GM23338 (cell line): ENCODE measurements around the gene TRAPPC3L. TPM values are rescaled to one million over a fixed set of nuclear protein-coding genes. Genes with fewer than 3 reads are reported as not detected.

Source experiments
- ATAC-seq: fragments of 200-7000 bp; cut with Tn5 transposase; 3 replicates; pipeline ENCODE4 v1.9.1; 2020
- DNase-seq: peaks from one replicate; pipeline ENCODE4 v3.0.0-alpha.2; 2015; ENCODE audit warnings: low spot score
- H2AFZ ChIP-seq: fragments of 200-600 bp; sonication (generic); 2 replicates; pipeline ENCODE4 v1.8.0; 2016; ENCODE audit warnings: antibody characterized with exemption, mild to moderate bottlenecking, moderate library complexity
- H3F3A ChIP-seq: fragments of 200-600 bp; sonication (generic); replicated peaks from 2 replicates; pipeline ENCODE4 v1.8.0; 2017; ENCODE audit warnings: antibody characterized with exemption, mixed run types, low read depth
- H3K27ac ChIP-seq: fragments of 200-600 bp; sonication (generic); 2 replicates; pipeline ENCODE4 v1.6.1; 2016; ENCODE audit warnings: low read depth
- H3K27me3 ChIP-seq: fragments of 200-600 bp; sonication (generic); 2 replicates; pipeline ENCODE4 v1.8.0; 2016; ENCODE audit warnings: mild to moderate bottlenecking, mixed run types, moderate library complexity; ENCODE audit not compliant: insufficient read depth
- H3K36me3 ChIP-seq: fragments of 200-600 bp; sonication (generic); 2 replicates; pipeline ENCODE4 v1.8.0; 2016; ENCODE audit warnings: mild to moderate bottlenecking; ENCODE audit not compliant: insufficient read depth
- H3K4me1 ChIP-seq: fragments of 200-600 bp; sonication (generic); 2 replicates; pipeline ENCODE4 v1.8.0; 2016; ENCODE audit warnings: mild to moderate bottlenecking, moderate library complexity; ENCODE audit not compliant: insufficient read depth
- H3K4me2 ChIP-seq: fragments of 200-600 bp; sonication (generic); 2 replicates; pipeline ENCODE4 v1.7.1; 2017; ENCODE audit warnings: mixed run types
- H3K4me3 ChIP-seq: fragments of 200-600 bp; sonication (generic); 2 replicates; pipeline ENCODE4 v1.6.1; 2016; ENCODE audit warnings: mixed run types
- H3K79me2 ChIP-seq: fragments of 200-600 bp; sonication (generic); replicated peaks from 2 replicates; pipeline ENCODE4 v1.8.0; 2017; ENCODE audit warnings: mild to moderate bottlenecking; ENCODE audit not compliant: insufficient read depth
- H3K9me2 ChIP-seq: fragments of 200-600 bp; sonication (generic); 2 replicates; pipeline ENCODE4 v1.8.0; 2017; ENCODE audit not compliant: insufficient read depth
- H4K20me1 ChIP-seq: fragments of 200-600 bp; sonication (generic); replicated peaks from 2 replicates; pipeline ENCODE4 v1.8.0; 2017; ENCODE audit warnings: mild to moderate bottlenecking; ENCODE audit not compliant: insufficient read depth
- H3K27ac Mint-ChIP-seq: 2 replicates; pipeline ENCODE4 v1.8.0; 2020; ENCODE audit warnings: inconsistent platforms, mild to moderate bottlenecking, moderate library complexity, mixed read lengths
- H3K27me3 Mint-ChIP-seq: 3 replicates; pipeline ENCODE4 v1.8.0; 2022; ENCODE audit warnings: low read depth, mild to moderate bottlenecking, moderate library complexity, mixed read lengths, inconsistent platforms; ENCODE audit not compliant: insufficient read depth, poor library complexity
- H3K36me3 Mint-ChIP-seq: 3 replicates; pipeline ENCODE4 v1.8.0; 2021; ENCODE audit warnings: low read depth, mild to moderate bottlenecking, inconsistent platforms, moderate library complexity, mixed read lengths
- H3K4me1 Mint-ChIP-seq: 3 replicates; pipeline ENCODE4 v1.8.0; 2020; ENCODE audit warnings: mild to moderate bottlenecking, inconsistent platforms, mixed read lengths
- H3K4me3 Mint-ChIP-seq: 3 replicates; pipeline ENCODE4 v1.8.0; 2021; ENCODE audit warnings: moderate library complexity, mild to moderate bottlenecking, inconsistent platforms, mixed read lengths
- H3K9me3 Mint-ChIP-seq: 3 replicates; pipeline ENCODE4 v1.8.0; 2020; ENCODE audit warnings: moderate library complexity, mild to moderate bottlenecking, inconsistent platforms, mixed read lengths
- CREB1 ChIP-seq: fragments of 250-450 bp; sonication (Bioruptor Pico); IDR thresholded peaks from 2 replicates; pipeline ENCODE4 v1.5.0; 2020; ENCODE audit warnings: low read depth, mild to moderate bottlenecking, moderate library complexity
- EZH2 ChIP-seq: fragments of 200-600 bp; sonication (generic); IDR thresholded peaks from one replicate; pipeline ENCODE4 v1.8.0; 2017; ENCODE audit warnings: antibody characterized with exemption, mild to moderate bottlenecking, low read depth; ENCODE audit not compliant: unreplicated experiment
- EZH2phosphoT487 ChIP-seq: fragments of 200-600 bp; sonication (generic); IDR thresholded peaks from one replicate; pipeline ENCODE4 v1.8.1; 2018; ENCODE audit warnings: antibody characterized with exemption; ENCODE audit not compliant: unreplicated experiment
- JUNB ChIP-seq: IDR thresholded peaks from one replicate; pipeline ENCODE4 v1.6.1; 2016; ENCODE audit warnings: antibody characterized with exemption; ENCODE audit not compliant: unreplicated experiment
- NANOG ChIP-seq: IDR thresholded peaks from 2 replicates; pipeline ENCODE4 v1.6.1; 2016; ENCODE audit warnings: antibody characterized with exemption, borderline replicate concordance
- POLR2AphosphoS5 ChIP-seq: IDR thresholded peaks from 2 replicates; pipeline ENCODE4 v1.6.1; 2016; ENCODE audit warnings: antibody characterized with exemption, low read depth
- STAT1 ChIP-seq: IDR thresholded peaks from one replicate; pipeline ENCODE4 v1.6.1; 2016; ENCODE audit warnings: antibody characterized with exemption; ENCODE audit not compliant: unreplicated experiment
- ZNF114 ChIP-seq: fragments of 250-450 bp; sonication (Bioruptor Pico); IDR thresholded peaks from 2 replicates; pipeline ENCODE4 v1.5.0; 2020; ENCODE audit warnings: mild to moderate bottlenecking, moderate library complexity
- ZNF331 ChIP-seq: fragments of 250-450 bp; sonication (Bioruptor Pico); IDR thresholded peaks from 2 replicates; pipeline ENCODE4 v1.5.0; 2020; ENCODE audit warnings: low read depth, mild to moderate bottlenecking, moderate library complexity
- polyA plus RNA-seq: library from polyadenylated mRNA; unstranded; fragments of >200 nt; fragmentation: Nextera tagmentation; extraction: Ambion mirVana; gene quantifications from 2 replicates; pipeline ENCODE4 v1.2.1, GENCODE V29; 2016
- total RNA-seq: library from RNA; depleted of rRNA; stranded (reverse); fragments of >200 nt; shearing (Covaris generic); gene quantifications from 2 replicates; pipeline ENCODE4 v1.2.3, GENCODE V29; 2014
- TF ChIP-seq, protein P1 (sequence below): fragments of 250-450 bp; sonication (Bioruptor Pico); IDR thresholded peaks from 2 replicates; pipeline ENCODE4 v1.5.0; 2020; ENCODE audit warnings: mild to moderate bottlenecking, moderate library complexity
- TF ChIP-seq, protein P2 (sequence below), 2 experiments: fragments of 200-600 bp in 1 of 2; sonication (generic) in 1 of 2; conservative IDR thresholded peaks; 2 replicates each; pipeline versions ENCODE4 v1.5.1 to v1.6.1; 2016 to 2017; ENCODE audit warnings: antibody characterized with exemption in 2 of 2, low read depth in 2 of 2, mild to moderate bottlenecking in 2 of 2, moderate library complexity in 1 of 2
- TF ChIP-seq, protein P3 (sequence below): IDR thresholded peaks from one replicate; pipeline ENCODE4 v1.6.1; 2018; ENCODE audit warnings: antibody characterized with exemption; ENCODE audit not compliant: unreplicated experiment
- TF ChIP-seq, protein P4 (sequence below): IDR thresholded peaks from 2 replicates; pipeline ENCODE4 v1.6.1; 2016; ENCODE audit warnings: antibody characterized with exemption

Gene TRAPPC3L
- total and polyA plus RNA-seq, 2 experiments from 2014 or later = not detected

DNA sequence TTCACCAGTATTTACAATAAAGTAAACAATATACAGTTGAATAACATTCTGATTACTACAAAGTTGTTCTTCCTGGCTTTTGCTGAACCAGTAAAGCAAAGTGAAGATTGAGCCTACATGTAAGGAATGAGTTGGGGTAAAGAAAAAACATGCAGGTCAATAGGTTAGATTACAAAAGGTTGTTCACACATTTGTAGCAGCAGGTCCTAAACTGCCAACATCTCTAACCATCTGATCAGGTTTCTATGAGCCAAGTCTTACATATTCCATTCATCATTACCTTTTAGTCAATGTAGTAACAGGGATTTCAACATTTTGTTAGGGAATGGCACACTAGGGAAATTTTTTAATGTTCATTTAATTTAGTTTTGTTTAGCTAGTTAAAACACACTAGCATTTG is 93.6 kb downstream of the TRAPPC3L start:
- H4K20me1 ChIP-seq = no peaks in the 10 kb centered on the region
- H3K27me3 ChIP-seq = no peaks in the 10 kb centered on the region
- no peak overlapping the region for H3K4me3 ChIP-seq
- peaks cover 7% of the 10 kb centered on the region; the same call in 2 of the 3 replicates for H3K4me1 Mint-ChIP-seq
- no peak overlapping the region for H2AFZ ChIP-seq
- H3K79me2 ChIP-seq = no peaks in the 10 kb centered on the region
- no peak overlapping the region for H3K27ac Mint-ChIP-seq
- no peak overlapping the region for H3K4me3 Mint-ChIP-seq
- H3K36me3 Mint-ChIP-seq = no peaks in the 10 kb centered on the region
- no peak for ATAC-seq
- no peaks in the 10 kb centered on the region for H3K36me3 ChIP-seq
- H3K9me2 ChIP-seq = no peaks in the 10 kb centered on the region
- no peak overlapping the region for H3K27ac ChIP-seq
- H3K4me1 ChIP-seq = no peaks in the 10 kb centered on the region
- no peaks in the 10 kb centered on the region for H3K9me3 Mint-ChIP-seq
- H3K27me3 Mint-ChIP-seq = no peaks in the 10 kb centered on the region
- DNase-seq = no peak
- H3K4me2 ChIP-seq = no peak overlapping the region
- no peaks in the 10 kb centered on the region for H3F3A ChIP-seq
- TF ChIP-seq CREB1 (CRISPR knock-in tag) = no peak
- TF ChIP-seq EZH2 = no peak
- TF ChIP-seq, protein P1, sequence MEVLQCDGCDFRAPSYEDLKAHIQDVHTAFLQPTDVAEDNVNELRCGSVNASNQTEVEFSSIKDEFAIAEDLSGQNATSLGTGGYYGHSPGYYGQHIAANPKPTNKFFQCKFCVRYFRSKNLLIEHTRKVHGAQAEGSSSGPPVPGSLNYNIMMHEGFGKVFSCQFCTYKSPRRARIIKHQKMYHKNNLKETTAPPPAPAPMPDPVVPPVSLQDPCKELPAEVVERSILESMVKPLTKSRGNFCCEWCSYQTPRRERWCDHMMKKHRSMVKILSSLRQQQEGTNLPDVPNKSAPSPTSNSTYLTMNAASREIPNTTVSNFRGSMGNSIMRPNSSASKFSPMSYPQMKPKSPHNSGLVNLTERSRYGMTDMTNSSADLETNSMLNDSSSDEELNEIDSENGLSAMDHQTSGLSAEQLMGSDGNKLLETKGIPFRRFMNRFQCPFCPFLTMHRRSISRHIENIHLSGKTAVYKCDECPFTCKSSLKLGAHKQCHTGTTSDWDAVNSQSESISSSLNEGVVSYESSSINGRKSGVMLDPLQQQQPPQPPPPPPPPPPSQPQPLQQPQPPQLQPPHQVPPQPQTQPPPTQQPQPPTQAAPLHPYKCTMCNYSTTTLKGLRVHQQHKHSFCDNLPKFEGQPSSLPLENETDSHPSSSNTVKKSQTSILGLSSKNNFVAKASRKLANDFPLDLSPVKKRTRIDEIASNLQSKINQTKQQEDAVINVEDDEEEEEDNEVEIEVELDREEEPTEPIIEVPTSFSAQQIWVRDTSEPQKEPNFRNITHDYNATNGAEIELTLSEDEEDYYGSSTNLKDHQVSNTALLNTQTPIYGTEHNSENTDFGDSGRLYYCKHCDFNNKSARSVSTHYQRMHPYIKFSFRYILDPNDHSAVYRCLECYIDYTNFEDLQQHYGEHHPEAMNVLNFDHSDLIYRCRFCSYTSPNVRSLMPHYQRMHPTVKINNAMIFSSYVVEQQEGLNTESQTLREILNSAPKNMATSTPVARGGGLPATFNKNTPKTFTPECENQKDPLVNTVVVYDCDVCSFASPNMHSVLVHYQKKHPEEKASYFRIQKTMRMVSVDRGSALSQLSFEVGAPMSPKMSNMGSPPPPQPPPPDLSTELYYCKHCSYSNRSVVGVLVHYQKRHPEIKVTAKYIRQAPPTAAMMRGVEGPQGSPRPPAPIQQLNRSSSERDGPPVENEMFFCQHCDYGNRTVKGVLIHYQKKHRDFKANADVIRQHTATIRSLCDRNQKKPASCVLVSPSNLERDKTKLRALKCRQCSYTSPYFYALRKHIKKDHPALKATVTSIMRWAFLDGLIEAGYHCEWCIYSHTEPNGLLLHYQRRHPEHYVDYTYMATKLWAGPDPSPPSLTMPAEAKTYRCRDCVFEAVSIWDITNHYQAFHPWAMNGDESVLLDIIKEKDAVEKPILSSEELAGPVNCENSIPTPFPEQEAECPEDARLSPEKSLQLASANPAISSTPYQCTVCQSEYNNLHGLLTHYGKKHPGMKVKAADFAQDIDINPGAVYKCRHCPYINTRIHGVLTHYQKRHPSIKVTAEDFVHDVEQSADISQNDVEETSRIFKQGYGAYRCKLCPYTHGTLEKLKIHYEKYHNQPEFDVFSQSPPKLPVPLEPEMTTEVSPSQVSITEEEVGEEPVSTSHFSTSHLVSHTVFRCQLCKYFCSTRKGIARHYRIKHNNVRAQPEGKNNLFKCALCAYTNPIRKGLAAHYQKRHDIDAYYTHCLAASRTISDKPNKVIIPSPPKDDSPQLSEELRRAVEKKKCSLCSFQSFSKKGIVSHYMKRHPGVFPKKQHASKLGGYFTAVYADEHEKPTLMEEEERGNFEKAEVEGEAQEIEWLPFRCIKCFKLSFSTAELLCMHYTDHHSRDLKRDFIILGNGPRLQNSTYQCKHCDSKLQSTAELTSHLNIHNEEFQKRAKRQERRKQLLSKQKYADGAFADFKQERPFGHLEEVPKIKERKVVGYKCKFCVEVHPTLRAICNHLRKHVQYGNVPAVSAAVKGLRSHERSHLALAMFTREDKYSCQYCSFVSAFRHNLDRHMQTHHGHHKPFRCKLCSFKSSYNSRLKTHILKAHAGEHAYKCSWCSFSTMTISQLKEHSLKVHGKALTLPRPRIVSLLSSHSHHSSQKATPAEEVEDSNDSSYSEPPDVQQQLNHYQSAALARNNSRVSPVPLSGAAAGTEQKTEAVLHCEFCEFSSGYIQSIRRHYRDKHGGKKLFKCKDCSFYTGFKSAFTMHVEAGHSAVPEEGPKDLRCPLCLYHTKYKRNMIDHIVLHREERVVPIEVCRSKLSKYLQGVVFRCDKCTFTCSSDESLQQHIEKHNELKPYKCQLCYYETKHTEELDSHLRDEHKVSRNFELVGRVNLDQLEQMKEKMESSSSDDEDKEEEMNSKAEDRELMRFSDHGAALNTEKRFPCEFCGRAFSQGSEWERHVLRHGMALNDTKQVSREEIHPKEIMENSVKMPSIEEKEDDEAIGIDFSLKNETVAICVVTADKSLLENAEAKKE (CRISPR knock-in tag) = no peak
- no peak for TF ChIP-seq ZNF331 (CRISPR knock-in tag)
- no peak for TF ChIP-seq STAT1
- no peak for TF ChIP-seq NANOG
- TF ChIP-seq, protein P2, sequence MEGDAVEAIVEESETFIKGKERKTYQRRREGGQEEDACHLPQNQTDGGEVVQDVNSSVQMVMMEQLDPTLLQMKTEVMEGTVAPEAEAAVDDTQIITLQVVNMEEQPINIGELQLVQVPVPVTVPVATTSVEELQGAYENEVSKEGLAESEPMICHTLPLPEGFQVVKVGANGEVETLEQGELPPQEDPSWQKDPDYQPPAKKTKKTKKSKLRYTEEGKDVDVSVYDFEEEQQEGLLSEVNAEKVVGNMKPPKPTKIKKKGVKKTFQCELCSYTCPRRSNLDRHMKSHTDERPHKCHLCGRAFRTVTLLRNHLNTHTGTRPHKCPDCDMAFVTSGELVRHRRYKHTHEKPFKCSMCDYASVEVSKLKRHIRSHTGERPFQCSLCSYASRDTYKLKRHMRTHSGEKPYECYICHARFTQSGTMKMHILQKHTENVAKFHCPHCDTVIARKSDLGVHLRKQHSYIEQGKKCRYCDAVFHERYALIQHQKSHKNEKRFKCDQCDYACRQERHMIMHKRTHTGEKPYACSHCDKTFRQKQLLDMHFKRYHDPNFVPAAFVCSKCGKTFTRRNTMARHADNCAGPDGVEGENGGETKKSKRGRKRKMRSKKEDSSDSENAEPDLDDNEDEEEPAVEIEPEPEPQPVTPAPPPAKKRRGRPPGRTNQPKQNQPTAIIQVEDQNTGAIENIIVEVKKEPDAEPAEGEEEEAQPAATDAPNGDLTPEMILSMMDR (conservative IDR thresholded peaks at IDR 0.05; ENCODE audit: low read depth in 2 of 2) = no peak
- no peak for TF ChIP-seq ZNF114 (CRISPR knock-in tag)
- no peak for TF ChIP-seq JUNB
- no peak for TF ChIP-seq EZH2phosphoT487
- no peak for TF ChIP-seq POLR2AphosphoS5
- TF ChIP-seq, protein P3, sequence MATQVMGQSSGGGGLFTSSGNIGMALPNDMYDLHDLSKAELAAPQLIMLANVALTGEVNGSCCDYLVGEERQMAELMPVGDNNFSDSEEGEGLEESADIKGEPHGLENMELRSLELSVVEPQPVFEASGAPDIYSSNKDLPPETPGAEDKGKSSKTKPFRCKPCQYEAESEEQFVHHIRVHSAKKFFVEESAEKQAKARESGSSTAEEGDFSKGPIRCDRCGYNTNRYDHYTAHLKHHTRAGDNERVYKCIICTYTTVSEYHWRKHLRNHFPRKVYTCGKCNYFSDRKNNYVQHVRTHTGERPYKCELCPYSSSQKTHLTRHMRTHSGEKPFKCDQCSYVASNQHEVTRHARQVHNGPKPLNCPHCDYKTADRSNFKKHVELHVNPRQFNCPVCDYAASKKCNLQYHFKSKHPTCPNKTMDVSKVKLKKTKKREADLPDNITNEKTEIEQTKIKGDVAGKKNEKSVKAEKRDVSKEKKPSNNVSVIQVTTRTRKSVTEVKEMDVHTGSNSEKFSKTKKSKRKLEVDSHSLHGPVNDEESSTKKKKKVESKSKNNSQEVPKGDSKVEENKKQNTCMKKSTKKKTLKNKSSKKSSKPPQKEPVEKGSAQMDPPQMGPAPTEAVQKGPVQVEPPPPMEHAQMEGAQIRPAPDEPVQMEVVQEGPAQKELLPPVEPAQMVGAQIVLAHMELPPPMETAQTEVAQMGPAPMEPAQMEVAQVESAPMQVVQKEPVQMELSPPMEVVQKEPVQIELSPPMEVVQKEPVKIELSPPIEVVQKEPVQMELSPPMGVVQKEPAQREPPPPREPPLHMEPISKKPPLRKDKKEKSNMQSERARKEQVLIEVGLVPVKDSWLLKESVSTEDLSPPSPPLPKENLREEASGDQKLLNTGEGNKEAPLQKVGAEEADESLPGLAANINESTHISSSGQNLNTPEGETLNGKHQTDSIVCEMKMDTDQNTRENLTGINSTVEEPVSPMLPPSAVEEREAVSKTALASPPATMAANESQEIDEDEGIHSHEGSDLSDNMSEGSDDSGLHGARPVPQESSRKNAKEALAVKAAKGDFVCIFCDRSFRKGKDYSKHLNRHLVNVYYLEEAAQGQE = no peak
- TF ChIP-seq, protein P4, sequence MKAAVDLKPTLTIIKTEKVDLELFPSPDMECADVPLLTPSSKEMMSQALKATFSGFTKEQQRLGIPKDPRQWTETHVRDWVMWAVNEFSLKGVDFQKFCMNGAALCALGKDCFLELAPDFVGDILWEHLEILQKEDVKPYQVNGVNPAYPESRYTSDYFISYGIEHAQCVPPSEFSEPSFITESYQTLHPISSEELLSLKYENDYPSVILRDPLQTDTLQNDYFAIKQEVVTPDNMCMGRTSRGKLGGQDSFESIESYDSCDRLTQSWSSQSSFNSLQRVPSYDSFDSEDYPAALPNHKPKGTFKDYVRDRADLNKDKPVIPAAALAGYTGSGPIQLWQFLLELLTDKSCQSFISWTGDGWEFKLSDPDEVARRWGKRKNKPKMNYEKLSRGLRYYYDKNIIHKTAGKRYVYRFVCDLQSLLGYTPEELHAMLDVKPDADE = no peak
